Suprapubic skin (tissue), 4 donors: ENCODE results near the gene KAZN. TPM values are rescaled to one million over a fixed set of nuclear protein-coding genes. Genes with fewer than 3 reads are reported as not detected.

Source experiments
- DNase-seq, 2 donors: peaks; one replicate each; pipeline ENCODE4 v3.0.0-alpha.2; 2019; ENCODE audit warnings: low spot score in 2 of 2
- H3K27ac ChIP-seq: fragments of 200-600 bp; sonication (generic); one replicate; pipeline ENCODE4 v1.5.1; 2019
- H3K27me3 ChIP-seq: fragments of 200-600 bp; sonication (generic); one replicate; pipeline ENCODE4 v1.5.1; 2019
- H3K36me3 ChIP-seq: fragments of 200-600 bp; sonication (generic); one replicate; pipeline ENCODE4 v1.5.1; 2019
- H3K4me1 ChIP-seq: fragments of 200-600 bp; sonication (generic); one replicate; pipeline ENCODE4 v1.5.1; 2019
- H3K4me3 ChIP-seq: fragments of 200-600 bp; sonication (generic); one replicate; pipeline ENCODE4 v1.5.1; 2019; ENCODE audit warnings: mild to moderate bottlenecking
- H3K9me3 ChIP-seq: fragments of 200-600 bp; sonication (generic); one replicate; pipeline ENCODE4 v1.5.1; 2019
- CTCF ChIP-seq, 2 donors: fragments of 200-600 bp in 1 of 2; fragments of 450-650 bp in 1 of 2; sonication (generic) in 1 of 2; IDR thresholded peaks; one replicate each; pipeline ENCODE4 v1.5.1; 2016 to 2019; ENCODE audit warnings: antibody characterized with exemption in 2 of 2, mild to moderate bottlenecking in 1 of 2, moderate library complexity in 1 of 2
- EP300 ChIP-seq: sonication (generic); formaldehyde crosslinking; IDR thresholded peaks from one replicate; pipeline ENCODE4 v1.6.1; 2017; ENCODE audit warnings: antibody characterized with exemption
- POLR2A ChIP-seq, 2 donors: fragments of 450-650 bp; IDR thresholded peaks; one replicate each; pipeline ENCODE4 v1.6.1; 2017; ENCODE audit warnings: antibody characterized with exemption in 2 of 2, mild to moderate bottlenecking in 2 of 2, moderate library complexity in 2 of 2
- POLR2AphosphoS5 ChIP-seq, 3 donors: sonication (generic); formaldehyde crosslinking; IDR thresholded peaks; one replicate each; pipeline ENCODE4 v1.6.1; 2017; ENCODE audit warnings: antibody characterized with exemption in 3 of 3
- WGBS: methylation state at CpG from one replicate; pipeline ENCODE4 v1.1.5; 2018; 5-methylcytosine and 5-hydroxymethylcytosine counted together
- total RNA-seq, 4 donors: library from RNA; depleted of rRNA; stranded (reverse); fragments of >200 nt; gene quantifications; one replicate each; pipeline ENCODE4 v1.1.0, GENCODE V29; 2016

Gene KAZN
- total RNA-seq, 4 donors from 2014 or later: 29.2 to 37.5 (median 31.7) TPM

- no peaks in the 10 kb centered on the region for H3K36me3 ChIP-seq
- 82% methylated on average over 4 of the region's 4 CpGs for WGBS
- H3K9me3 ChIP-seq: no peaks in the 10 kb centered on the region
- no peak for DNase-seq
- no peak overlapping the region for H3K4me3 ChIP-seq
- no peak overlapping the region for H3K27ac ChIP-seq
- H3K27me3 ChIP-seq: no peaks in the 10 kb centered on the region
- TF ChIP-seq POLR2A (IDR thresholded peaks at IDR 0.05): no peak
- TF ChIP-seq POLR2AphosphoS5 (IDR thresholded peaks at IDR 0.05): no peak
- no peak for TF ChIP-seq CTCF (IDR thresholded peaks at IDR 0.05)
- TF ChIP-seq EP300: no peak
- peaks cover 16% of the 10 kb centered on the region for H3K4me1 ChIP-seq
These were observed 299.1 kb downstream of the KAZN start for GRCh38 chr1:14897547-14897946.

DNA sequence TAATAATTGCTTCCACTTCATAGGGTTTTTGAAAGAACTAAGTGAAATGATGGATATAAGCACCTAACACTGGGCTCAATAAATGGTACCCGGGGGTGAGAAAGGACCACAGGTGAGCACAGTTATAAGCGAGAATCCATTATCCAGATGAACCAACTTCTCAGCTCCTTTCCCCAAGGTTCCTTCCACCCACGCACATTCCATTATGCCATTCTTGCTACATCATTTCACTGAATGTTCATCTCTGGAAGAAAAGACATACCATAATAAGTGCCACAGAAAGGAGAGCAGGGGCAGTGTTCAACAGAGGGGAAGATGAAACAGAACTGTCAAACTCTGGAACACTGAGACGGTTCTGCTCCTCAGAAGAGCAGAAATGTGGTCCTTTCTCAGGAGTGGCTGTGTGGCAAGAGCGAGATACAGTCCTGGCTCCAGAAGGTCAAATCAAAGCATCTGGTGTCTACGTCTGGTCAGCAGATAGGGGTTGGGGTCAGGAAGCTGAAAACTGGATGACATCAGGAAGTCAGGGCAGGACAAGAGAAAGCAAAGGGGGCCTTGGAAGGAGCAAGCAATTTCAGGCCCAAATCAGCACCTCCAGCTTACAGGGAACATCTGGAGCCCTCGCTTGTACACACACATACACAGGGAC lies 299.6 kb downstream of the KAZN start:
- no peaks in the 10 kb centered on the region for H3K27me3 ChIP-seq
- DNase-seq: no peak
- TF ChIP-seq EP300: no peak
- no peak for TF ChIP-seq POLR2A (IDR thresholded peaks at IDR 0.05)
- TF ChIP-seq POLR2AphosphoS5 (IDR thresholded peaks at IDR 0.05): no peak
- no peak for TF ChIP-seq CTCF (IDR thresholded peaks at IDR 0.05)
- H3K4me3 ChIP-seq: no peak overlapping the region
- H3K27ac ChIP-seq: no peak overlapping the region
- H3K4me1 ChIP-seq: peaks cover 16% of the 10 kb centered on the region
- H3K9me3 ChIP-seq: no peaks in the 10 kb centered on the region
- WGBS: 91% methylated on average over 7 of the region's 7 CpGs
- H3K36me3 ChIP-seq: no peaks in the 10 kb centered on the region

GRCh38 chr1:14899686-14900085 lies 301.2 kb downstream of the KAZN start:
- Histone ChIP-seq H3K4me3 (no peak overlapping the region), H3K4me1 (peaks cover 13% of the 10 kb centered on the region), H3K27me3 (no peaks in the 10 kb centered on the region), H3K27ac (no peak overlapping the region), H3K36me3 (no peaks in the 10 kb centered on the region), H3K9me3 (no peaks in the 10 kb centered on the region)
- no peak for TF ChIP-seq EP300
- no peak for TF ChIP-seq POLR2AphosphoS5 (IDR thresholded peaks at IDR 0.05)
- no peak for TF ChIP-seq POLR2A (IDR thresholded peaks at IDR 0.05)
- TF ChIP-seq CTCF (IDR thresholded peaks at IDR 0.05): no peak
- WGBS: 59% methylated on average over 11 of the region's 11 CpGs
- DNase-seq: no peak

- H3K9me3 ChIP-seq: no peaks in the 10 kb centered on the region
- TF ChIP-seq EP300: no peak
- TF ChIP-seq CTCF (IDR thresholded peaks at IDR 0.05): no peak
- no peak for TF ChIP-seq POLR2AphosphoS5 (IDR thresholded peaks at IDR 0.05)
- TF ChIP-seq POLR2A (IDR thresholded peaks at IDR 0.05): no peak
- no peaks in the 10 kb centered on the region for H3K36me3 ChIP-seq
- DNase-seq: no peak
- WGBS: 85% methylated on average over 8 of the region's 8 CpGs
- no peak overlapping the region for H3K27ac ChIP-seq
- H3K27me3 ChIP-seq: no peaks in the 10 kb centered on the region
- peaks cover 2% of the 10 kb centered on the region for H3K4me1 ChIP-seq
- no peak overlapping the region for H3K4me3 ChIP-seq
These were observed 303.0 kb downstream of the KAZN start for GRCh38 chr1:14901371-14901954.

GRCh38 chr1:14903922-14904321 lies 305.4 kb downstream of the KAZN start:
- Histone ChIP-seq H3K9me3 (no peaks in the 10 kb centered on the region), H3K36me3 (no peaks in the 10 kb centered on the region), H3K27ac (no peak overlapping the region), H3K27me3 (no peaks in the 10 kb centered on the region), H3K4me3 (no peak overlapping the region), H3K4me1 (peaks cover 9% of the 10 kb centered on the region)
- WGBS: 60% methylated on average over 13 of the region's 13 CpGs
- no peak for DNase-seq
- no peak for TF ChIP-seq EP300
- no peak for TF ChIP-seq CTCF (IDR thresholded peaks at IDR 0.05)
- TF ChIP-seq POLR2AphosphoS5 (IDR thresholded peaks at IDR 0.05): no peak
- no peak for TF ChIP-seq POLR2A (IDR thresholded peaks at IDR 0.05)
